K562 (cell line): Measurements from ENCODE around the gene FDX2. TPM values are rescaled to one million over a fixed set of nuclear protein-coding genes. Genes with fewer than 3 reads are reported as not detected.
A peak's percentile ranks its signal among the peaks of the same experiment; 100 is the strongest.

Source experiments
- ARNT ChIP-seq, 2 experiments: fragments of 450-650 bp; IDR thresholded peaks; 2 replicates each; pipeline ENCODE4 v1.6.1; 2016; ENCODE audit warnings: mild to moderate bottlenecking in 1 of 2
- EP400 ChIP-seq: fragments of 450-650 bp; IDR thresholded peaks from 2 replicates; pipeline ENCODE4 v1.6.1; 2017; ENCODE audit warnings: antibody characterized with exemption, mild to moderate bottlenecking, moderate library complexity
- FOXA3 ChIP-seq, 2 experiments: fragments of 450-650 bp in 1 of 2; sonication (generic) in 1 of 2; formaldehyde crosslinking; IDR thresholded peaks in 1 of 2; conservative IDR thresholded peaks in 1 of 2; 2 replicates each; pipeline versions ENCODE4 v1.4.0 to v1.8.0; 2020 to 2022; ENCODE audit warnings: mild to moderate bottlenecking in 2 of 2, missing genetic modification reagents in 1 of 2
- GABPA ChIP-seq: fragments of 200-800 bp; sonication (Bioruptor generic); conservative IDR thresholded peaks from 2 replicates; pipeline ENCODE4 v1.6.1; 2016; ENCODE audit warnings: low read depth, missing genetic modification characterization, missing compliant biosample characterization
- HDAC3 ChIP-seq: fragments of 450-650 bp; IDR thresholded peaks from 2 replicates; pipeline ENCODE4 v1.6.1; 2018; ENCODE audit warnings: borderline replicate concordance, mild to moderate bottlenecking, moderate library complexity; ENCODE audit not compliant: partially characterized antibody
- JUNB ChIP-seq: fragments of 450-650 bp; formaldehyde crosslinking; conservative IDR thresholded peaks from 2 replicates; pipeline ENCODE4 v1.4.0; 2020; ENCODE audit warnings: mild to moderate bottlenecking
- JUND ChIP-seq, 2 experiments: IDR thresholded peaks; 2 replicates in 1 of 2; 3 replicates in 1 of 2; pipeline ENCODE4 v1.6.1; 2011; ENCODE audit warnings: borderline replicate concordance in 2 of 2, low read depth in 2 of 2, low read length in 2 of 2, improper control_type of control experiment in 1 of 2, missing biosample characterization in 1 of 2, missing genetic modification characterization in 1 of 2, missing genetic modification reagents in 1 of 2
- MAZ ChIP-seq, 2 experiments: fragments of 450-650 bp in 1 of 2; sonication (generic) in 1 of 2; formaldehyde crosslinking; IDR thresholded peaks in 1 of 2; conservative IDR thresholded peaks in 1 of 2; 2 replicates each; pipeline versions ENCODE4 v1.4.0 to v1.5.0; 2020; ENCODE audit warnings: mild to moderate bottlenecking in 1 of 2, missing genetic modification reagents in 1 of 2
- MIER1 ChIP-seq: fragments of 450-650 bp; IDR thresholded peaks from 2 replicates; pipeline ENCODE4 v1.6.1; 2016; ENCODE audit warnings: antibody characterized with exemption, mild to moderate bottlenecking, low read depth
- MTA2 ChIP-seq: fragments of 450-650 bp; IDR thresholded peaks from 2 replicates; pipeline ENCODE4 v1.6.1; 2016; ENCODE audit warnings: low read depth
- NONO ChIP-seq, 2 experiments: fragments of 200-400 bp in 1 of 2; fragments of 450-650 bp in 1 of 2; formaldehyde crosslinking in 1 of 2; IDR thresholded peaks; 2 replicates each; pipeline ENCODE4 v1.6.1; 2017; ENCODE audit warnings: low read depth in 2 of 2, mild to moderate bottlenecking in 2 of 2, moderate library complexity in 2 of 2, low read length in 1 of 2
- NR2C1 ChIP-seq, 2 experiments: fragments of 450-650 bp; IDR thresholded peaks; 2 replicates each; pipeline ENCODE4 v1.6.1; 2017; ENCODE audit warnings: mild to moderate bottlenecking in 2 of 2, antibody characterized with exemption in 1 of 2, inconsistent platforms in 1 of 2, missing compliant biosample characterization in 1 of 2, missing genetic modification characterization in 1 of 2
- NR2C2 ChIP-seq, 2 experiments: fragments of 200-800 bp in 1 of 2; sonication (Bioruptor generic) in 1 of 2; sonication (generic) in 1 of 2; formaldehyde crosslinking in 1 of 2; IDR thresholded peaks; 2 replicates each; pipeline versions ENCODE4 v1.6.1 to v1.8.0; 2016 to 2022; ENCODE audit warnings: mild to moderate bottlenecking in 1 of 2, missing compliant biosample characterization in 1 of 2, missing genetic modification characterization in 1 of 2, missing genetic modification reagents in 1 of 2
- PHF21A ChIP-seq: fragments of 450-650 bp; IDR thresholded peaks from 2 replicates; pipeline ENCODE4 v1.6.1; 2017; ENCODE audit warnings: low read depth, borderline replicate concordance
- POLR2H ChIP-seq: IDR thresholded peaks from 2 replicates; pipeline ENCODE4 v1.6.1; 2016; ENCODE audit warnings: missing genetic modification characterization, low read depth, mild to moderate bottlenecking, control low read depth, missing compliant biosample characterization, moderate library complexity
- SRF ChIP-seq, 2 experiments: fragments of 250-450, 450-650 bp in 1 of 2; sonication (Bioruptor Pico) in 1 of 2; sonication (generic) in 1 of 2; formaldehyde crosslinking; IDR thresholded peaks; 2 replicates each; pipeline versions ENCODE4 v1.5.0 to v1.5.1; 2020 to 2022; ENCODE audit warnings: mild to moderate bottlenecking in 1 of 2, missing genetic modification reagents in 1 of 2
- TEAD1 ChIP-seq, 2 experiments: fragments of 450-650 bp in 1 of 2; sonication (generic) in 1 of 2; formaldehyde crosslinking; IDR thresholded peaks; 2 replicates each; pipeline versions ENCODE4 v1.4.0 to v1.8.0; 2020 to 2022; ENCODE audit warnings: mild to moderate bottlenecking in 2 of 2, missing genetic modification reagents in 1 of 2
- TOE1 ChIP-seq, 2 experiments: fragments of 450-650 bp in 1 of 2; sonication (generic) in 1 of 2; formaldehyde crosslinking in 1 of 2; IDR thresholded peaks; 2 replicates each; pipeline versions ENCODE4 v1.7.1 to v1.8.0; 2016 to 2022; ENCODE audit warnings: borderline replicate concordance in 2 of 2, mild to moderate bottlenecking in 2 of 2, antibody characterized with exemption in 1 of 2, inconsistent platforms in 1 of 2, low read depth in 1 of 2, missing genetic modification reagents in 1 of 2, moderate library complexity in 1 of 2
- ZNF174 ChIP-seq: fragments of 250-450 bp; sonication (Bioruptor Pico); IDR thresholded peaks from 2 replicates; pipeline ENCODE4 v1.4.0; 2020; ENCODE audit warnings: mild to moderate bottlenecking
- ZNF282 ChIP-seq: sonication (generic); formaldehyde crosslinking; IDR thresholded peaks from 2 replicates; pipeline ENCODE4 v1.8.1; 2023; ENCODE audit warnings: missing genetic modification reagents
- ZNF76 ChIP-seq: fragments of 250-450 bp; sonication (Bioruptor Pico); IDR thresholded peaks from 2 replicates; pipeline ENCODE4 v1.4.0; 2020; ENCODE audit warnings: mild to moderate bottlenecking, moderate library complexity, borderline replicate concordance
- polyA plus RNA-seq, 8 experiments: library from polyadenylated mRNA; depleted of rRNA in 4 of 8; stranded (reverse) in 5 of 8; unstranded in 3 of 8; fragments of >200 nt; fragmentation: Nextera tagmentation in 2 of 8; fragmentation: Illumina TruSeq in 1 of 8; extraction: Ambion mirVana in 2 of 8; extraction: Trizol in 1 of 8; gene quantifications; 2 replicates each; pipeline versions ENCODE4 v1.2.1 to v1.2.3, GENCODE V29; 2011 to 2014; ENCODE audit warnings: inconsistent platforms in 1 of 8, missing spikeins in 1 of 8
- total RNA-seq, 7 experiments: library from RNA; depleted of rRNA in 6 of 7; stranded (reverse); fragments of >200 nt in 6 of 7; fragmentation: Illumina TruSeq in 2 of 7; extraction: Trizol in 2 of 7; gene quantifications; 2 replicates each; pipeline versions ENCODE4 v1.2.1 to v1.2.3, GENCODE V29; 2011 to 2021; ENCODE audit warnings: low replicate concordance in 1 of 7
- TF ChIP-seq, protein P1 (sequence below): fragments of 450-650 bp; IDR thresholded peaks from 2 replicates; pipeline ENCODE4 v1.6.1; 2016; ENCODE audit warnings: borderline replicate concordance
- TF ChIP-seq, protein P2 (sequence below), 2 experiments: fragments of 450-650 bp in 1 of 2; sonication (generic) in 1 of 2; formaldehyde crosslinking; conservative IDR thresholded peaks; 2 replicates each; pipeline versions ENCODE4 v1.4.0 to v1.8.1; 2020 to 2022; ENCODE audit warnings: mild to moderate bottlenecking in 1 of 2, missing genetic modification reagents in 1 of 2

Gene FDX2
- total and polyA plus RNA-seq, 9 of the 15 experiments (the other 6 are each of a cell fraction or from before 2014, with no cell fraction given) = 2.5 to 49.8 (median 29.7) TPM

DNA sequence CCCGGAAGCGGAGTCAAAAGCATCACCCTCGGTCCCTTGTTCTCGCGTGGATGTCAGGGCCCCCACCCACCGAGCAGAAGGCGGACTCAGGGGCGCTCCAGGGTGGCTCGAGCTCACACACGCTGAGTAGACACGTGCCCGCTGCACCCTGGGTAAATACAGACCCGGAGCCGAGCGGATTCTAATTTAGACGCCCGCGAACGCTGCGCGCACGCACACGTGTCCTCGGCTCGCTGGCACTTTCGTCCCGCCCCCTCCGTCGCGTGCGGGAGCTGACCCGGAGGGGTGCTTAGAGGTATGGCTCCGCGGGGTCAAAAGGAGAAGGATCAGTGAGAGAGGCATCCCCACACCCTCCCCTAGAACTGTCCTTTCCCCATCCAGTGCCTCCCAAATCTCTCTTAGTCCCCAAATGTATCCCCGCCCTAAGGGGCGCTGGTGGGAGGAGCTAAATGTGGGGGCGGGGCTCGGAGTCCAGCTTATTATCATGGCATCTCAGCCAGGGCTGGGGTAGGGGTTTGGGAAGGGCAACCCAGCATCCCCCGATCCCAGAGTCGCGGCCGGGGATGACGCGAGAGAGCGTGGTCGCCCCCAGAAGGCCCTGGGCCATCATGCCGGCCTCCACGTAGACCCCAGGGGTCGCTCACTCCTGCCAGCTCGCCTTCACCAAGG lies 26.5 kb downstream of the FDX2 start (continued):
- TF ChIP-seq, protein P1, sequence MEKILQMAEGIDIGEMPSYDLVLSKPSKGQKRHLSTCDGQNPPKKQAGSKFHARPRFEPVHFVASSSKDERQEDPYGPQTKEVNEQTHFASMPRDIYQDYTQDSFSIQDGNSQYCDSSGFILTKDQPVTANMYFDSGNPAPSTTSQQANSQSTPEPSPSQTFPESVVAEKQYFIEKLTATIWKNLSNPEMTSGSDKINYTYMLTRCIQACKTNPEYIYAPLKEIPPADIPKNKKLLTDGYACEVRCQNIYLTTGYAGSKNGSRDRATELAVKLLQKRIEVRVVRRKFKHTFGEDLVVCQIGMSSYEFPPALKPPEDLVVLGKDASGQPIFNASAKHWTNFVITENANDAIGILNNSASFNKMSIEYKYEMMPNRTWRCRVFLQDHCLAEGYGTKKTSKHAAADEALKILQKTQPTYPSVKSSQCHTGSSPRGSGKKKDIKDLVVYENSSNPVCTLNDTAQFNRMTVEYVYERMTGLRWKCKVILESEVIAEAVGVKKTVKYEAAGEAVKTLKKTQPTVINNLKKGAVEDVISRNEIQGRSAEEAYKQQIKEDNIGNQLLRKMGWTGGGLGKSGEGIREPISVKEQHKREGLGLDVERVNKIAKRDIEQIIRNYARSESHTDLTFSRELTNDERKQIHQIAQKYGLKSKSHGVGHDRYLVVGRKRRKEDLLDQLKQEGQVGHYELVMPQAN = peak; percentile 90
- TF ChIP-seq HDAC3 = no peak
- no peak for TF ChIP-seq TOE1 (IDR thresholded peaks at IDR 0.05; ENCODE audit: borderline replicate concordance)
- no peak for TF ChIP-seq TOE1 (CRISPR knock-in tag; IDR thresholded peaks at IDR 0.05; ENCODE audit: borderline replicate concordance, low read depth)
- no peak for TF ChIP-seq SRF (CRISPR knock-in tag; IDR thresholded peaks at IDR 0.05)
- TF ChIP-seq MTA2 = no peak
- TF ChIP-seq EP400 = peak; percentile 90
- no peak for TF ChIP-seq PHF21A
- 0 out of 2 replicates have a peak, but pooled peaks have one; percentile 16 for TF ChIP-seq MIER1
- TF ChIP-seq TEAD1 (CRISPR knock-in tag; IDR thresholded peaks at IDR 0.05) = no peak
- TF ChIP-seq ZNF76 (CRISPR knock-in tag) = no peak
- no peak for TF ChIP-seq ARNT (IDR thresholded peaks at IDR 0.05)
- peak; percentile 37 to 79; a peak in 2 of 4 replicates for TF ChIP-seq FOXA3 (CRISPR knock-in tag; conservative IDR thresholded peaks at IDR 0.05 in 1 of 2, IDR thresholded peaks at IDR 0.05 in 1 of 2)
- TF ChIP-seq, protein P2, sequence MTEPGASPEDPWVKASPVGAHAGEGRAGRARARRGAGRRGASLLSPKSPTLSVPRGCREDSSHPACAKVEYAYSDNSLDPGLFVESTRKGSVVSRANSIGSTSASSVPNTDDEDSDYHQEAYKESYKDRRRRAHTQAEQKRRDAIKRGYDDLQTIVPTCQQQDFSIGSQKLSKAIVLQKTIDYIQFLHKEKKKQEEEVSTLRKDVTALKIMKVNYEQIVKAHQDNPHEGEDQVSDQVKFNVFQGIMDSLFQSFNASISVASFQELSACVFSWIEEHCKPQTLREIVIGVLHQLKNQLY (CRISPR knock-in tag; conservative IDR thresholded peaks at IDR 0.05) = no peak
- TF ChIP-seq NR2C2 (CRISPR knock-in tag; IDR thresholded peaks at IDR 0.05) = no peak; the same call in 1 of the 2 replicates
- peak; percentile 77 for TF ChIP-seq NR2C2 (tag; IDR thresholded peaks at IDR 0.05)
- no peak; the same call in 1 of the 2 replicates for TF ChIP-seq ZNF282 (CRISPR knock-in tag)
- no peak for TF ChIP-seq GABPA (tag)
- TF ChIP-seq ZNF174 (CRISPR knock-in tag) = no peak
- TF ChIP-seq JUND (IDR thresholded peaks at IDR 0.05; ENCODE audit: borderline replicate concordance, low read depth, low read length) = peak; percentile 3; the same call in 1 of the 2 replicates
- no peak for TF ChIP-seq JUND (tag; IDR thresholded peaks at IDR 0.05; ENCODE audit: borderline replicate concordance, low read depth, low read length)
- peak; percentile 45; the same call in 1 of the 2 replicates for TF ChIP-seq POLR2H (tag)
- peak in 1 of 2 experiments; percentile 62; a peak in 2 of 4 replicates for TF ChIP-seq MAZ (CRISPR knock-in tag; conservative IDR thresholded peaks at IDR 0.05 in 1 of 2, IDR thresholded peaks at IDR 0.05 in 1 of 2)
- peak in 1 of 2 experiments; percentile 59; a peak in 1 of 4 replicates for TF ChIP-seq NONO (IDR thresholded peaks at IDR 0.05; ENCODE audit: low read depth in 2 of 2, low read length in 1 of 2)
- TF ChIP-seq NR2C1 (IDR thresholded peaks at IDR 0.05) = peak; percentile 75
- peak; percentile 32; the same call in 1 of the 2 replicates for TF ChIP-seq NR2C1 (tag; IDR thresholded peaks at IDR 0.05)
- TF ChIP-seq JUNB (CRISPR knock-in tag) = no peak
